ENCODE data around the gene P2RX7. TPM values are rescaled to one million over a fixed set of nuclear protein-coding genes. Genes with fewer than 3 reads are reported as not detected.

The P2RX7 gene
- total RNA-seq, 1 donor from 2014 or later, result 0.40 TPM

GRCh38 chr12:121182222-121182893, 49.7 kb downstream of the P2RX7 start:
- Mint-ChIP-seq H3K4me3 (no peak overlapping the region), H3K4me1 (no peaks in the 10 kb centered on the region), H3K9me3 (peaks cover 3% of the 10 kb centered on the region), H3K27me3 (ENCODE audit: low read depth) (no peaks in the 10 kb centered on the region), H3K27ac (no peak overlapping the region), H3K36me3 (no peaks in the 10 kb centered on the region)
- no peak for TF ChIP-seq CTCF (IDR thresholded peaks at IDR 0.05; ENCODE audit: unreplicated experiment)
- DNase-seq (ENCODE audit: low spot score in 2 of 2, unreplicated experiment in 2 of 2), result no peak

- no peak for DNase-seq (ENCODE audit: low spot score in 2 of 2, unreplicated experiment in 2 of 2)
- H3K4me3 Mint-ChIP-seq, result no peak overlapping the region
- H3K27me3 Mint-ChIP-seq (ENCODE audit: low read depth), result no peaks in the 10 kb centered on the region
- H3K4me1 Mint-ChIP-seq, result no peaks in the 10 kb centered on the region
- H3K36me3 Mint-ChIP-seq, result no peaks in the 10 kb centered on the region
- peaks cover 3% of the 10 kb centered on the region for H3K9me3 Mint-ChIP-seq
- no peak overlapping the region for H3K27ac Mint-ChIP-seq
- TF ChIP-seq CTCF (IDR thresholded peaks at IDR 0.05; ENCODE audit: unreplicated experiment), result no peak
Observed at GRCh38 chr12:121184425-121184824, 51.7 kb downstream of the P2RX7 start.

GRCh38 chr12:121184984-121185889, 52.6 kb downstream of the P2RX7 start:
- H3K4me1 Mint-ChIP-seq, result no peaks in the 10 kb centered on the region
- no peak overlapping the region for H3K4me3 Mint-ChIP-seq
- no peak for TF ChIP-seq CTCF (IDR thresholded peaks at IDR 0.05; ENCODE audit: unreplicated experiment)
- no peaks in the 10 kb centered on the region for H3K27me3 Mint-ChIP-seq (ENCODE audit: low read depth)
- no peak overlapping the region for H3K27ac Mint-ChIP-seq
- peaks cover 3% of the 10 kb centered on the region for H3K9me3 Mint-ChIP-seq
- no peak for DNase-seq (ENCODE audit: low spot score in 2 of 2, unreplicated experiment in 2 of 2)
- no peaks in the 10 kb centered on the region for H3K36me3 Mint-ChIP-seq

GRCh38 chr12:121186826-121187225, 54.1 kb downstream of the P2RX7 start:
- DNase-seq (ENCODE audit: low spot score in 2 of 2, unreplicated experiment in 2 of 2), result no peak
- no peaks in the 10 kb centered on the region for H3K27me3 Mint-ChIP-seq (ENCODE audit: low read depth)
- no peaks in the 10 kb centered on the region for H3K4me1 Mint-ChIP-seq
- H3K27ac Mint-ChIP-seq, result no peak overlapping the region
- no peak overlapping the region for H3K4me3 Mint-ChIP-seq
- peaks cover 7% of the 10 kb centered on the region for H3K9me3 Mint-ChIP-seq
- H3K36me3 Mint-ChIP-seq, result no peaks in the 10 kb centered on the region
- TF ChIP-seq CTCF (IDR thresholded peaks at IDR 0.05; ENCODE audit: unreplicated experiment), result no peak

- no peak for DNase-seq (ENCODE audit: low spot score in 2 of 2, unreplicated experiment in 2 of 2)
- H3K27ac Mint-ChIP-seq, result no peak overlapping the region
- no peaks in the 10 kb centered on the region for H3K4me1 Mint-ChIP-seq
- no peaks in the 10 kb centered on the region for H3K27me3 Mint-ChIP-seq (ENCODE audit: low read depth)
- no peaks in the 10 kb centered on the region for H3K36me3 Mint-ChIP-seq
- TF ChIP-seq CTCF (IDR thresholded peaks at IDR 0.05; ENCODE audit: unreplicated experiment), result no peak
- H3K4me3 Mint-ChIP-seq, result no peak overlapping the region
- peaks cover 7% of the 10 kb centered on the region for H3K9me3 Mint-ChIP-seq
Observed at GRCh38 chr12:121187501-121187900, 54.8 kb downstream of the P2RX7 start.
